ENCODE measurements around the gene BBS9. TPM values are rescaled to one million over a fixed set of nuclear protein-coding genes. Genes with fewer than 3 reads are reported as not detected.

BBS9 gene
- total RNA-seq, 1 donor from 2014 or later = 31.2 TPM

- no peaks in the 10 kb centered on the region for H3K9me3 ChIP-seq
- H3K4me1 ChIP-seq = peaks cover 16% of the 10 kb centered on the region
- H3K4me3 ChIP-seq = no peak overlapping the region
- TF ChIP-seq POLR2A (IDR thresholded peaks at IDR 0.05) = no peak
- TF ChIP-seq CTCF (IDR thresholded peaks at IDR 0.05) = no peak
- TF ChIP-seq POLR2AphosphoS5 (IDR thresholded peaks at IDR 0.05; ENCODE audit: insufficient read depth in 1 of 2, low read depth in 1 of 2) = no peak
- no peak for DNase-seq (ENCODE audit: extremely low spot score in 2 of 2)
- intact Hi-C loops (cut with DNase I) = no loop called here
- no peak overlapping the region for H3K27ac ChIP-seq
- H3K27me3 ChIP-seq = no peaks in the 10 kb centered on the region
- H3K36me3 ChIP-seq = no peaks in the 10 kb centered on the region
Observed at GRCh38 chr7:33446551-33446950, 317.2 kb downstream of the BBS9 start.

GRCh38 chr7:33448035-33448434 is 318.7 kb downstream of the BBS9 start:
- Histone ChIP-seq H3K36me3 (no peaks in the 10 kb centered on the region), H3K4me1 (peaks cover 16% of the 10 kb centered on the region), H3K27me3 (no peaks in the 10 kb centered on the region), H3K9me3 (no peaks in the 10 kb centered on the region), H3K4me3 (no peak overlapping the region), H3K27ac (no peak overlapping the region)
- TF ChIP-seq POLR2AphosphoS5 (IDR thresholded peaks at IDR 0.05; ENCODE audit: insufficient read depth in 1 of 2, low read depth in 1 of 2) (no peak), CTCF (IDR thresholded peaks at IDR 0.05) (no peak), POLR2A (IDR thresholded peaks at IDR 0.05) (no peak)
- intact Hi-C loops (cut with DNase I) = no loop called here
- DNase-seq (ENCODE audit: extremely low spot score in 2 of 2) = no peak

- intact Hi-C loops (cut with DNase I) = no loop called here
- TF ChIP-seq CTCF (IDR thresholded peaks at IDR 0.05) = no peak
- TF ChIP-seq POLR2A (IDR thresholded peaks at IDR 0.05) = no peak
- no peak for TF ChIP-seq POLR2AphosphoS5 (IDR thresholded peaks at IDR 0.05; ENCODE audit: insufficient read depth in 1 of 2, low read depth in 1 of 2)
- H3K36me3 ChIP-seq = no peaks in the 10 kb centered on the region
- peaks cover 2% of the 10 kb centered on the region for H3K4me1 ChIP-seq
- no peak for DNase-seq (ENCODE audit: extremely low spot score in 2 of 2)
- H3K27me3 ChIP-seq = no peaks in the 10 kb centered on the region
- H3K27ac ChIP-seq = no peak overlapping the region
- no peak overlapping the region for H3K4me3 ChIP-seq
- no peaks in the 10 kb centered on the region for H3K9me3 ChIP-seq
Observed at GRCh38 chr7:33449847-33450246, 320.5 kb downstream of the BBS9 start.

DNA sequence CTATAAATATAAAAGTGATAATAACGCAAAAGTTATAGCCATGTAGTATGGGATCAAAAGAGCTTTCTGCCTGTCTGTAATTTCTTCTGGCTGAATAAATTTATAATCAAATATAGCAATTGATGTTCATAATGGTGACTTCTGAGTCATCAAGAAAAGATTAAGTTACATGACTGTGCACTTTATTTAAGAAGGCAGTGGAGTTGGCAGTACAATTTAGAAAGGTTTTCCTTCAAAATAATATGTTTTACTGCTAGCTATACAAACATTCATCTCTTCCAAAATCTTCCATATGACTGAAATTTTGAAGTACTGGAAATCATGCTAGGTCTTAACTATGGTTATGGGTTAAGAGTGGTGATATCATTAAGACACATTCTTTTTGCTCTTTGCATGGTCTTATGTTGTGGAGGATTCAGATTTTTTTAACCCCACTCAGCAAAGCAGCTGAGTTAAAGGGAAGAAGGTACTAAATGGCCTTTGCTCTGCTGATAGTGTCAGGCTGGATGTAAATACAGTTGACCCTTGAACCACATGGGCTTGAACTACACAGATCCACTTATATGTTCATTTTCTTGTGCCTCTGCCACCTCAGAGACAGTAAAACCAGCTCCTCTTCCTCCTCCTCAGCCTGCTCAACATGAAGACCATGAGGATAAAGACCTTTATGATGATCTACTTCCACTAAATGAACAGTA is 323.6 kb downstream of the BBS9 start:
- H3K36me3 ChIP-seq = no peaks in the 10 kb centered on the region
- H3K4me3 ChIP-seq = no peak overlapping the region
- no peak for DNase-seq (ENCODE audit: extremely low spot score in 2 of 2)
- no peak overlapping the region for H3K27ac ChIP-seq
- no peaks in the 10 kb centered on the region for H3K9me3 ChIP-seq
- TF ChIP-seq CTCF (IDR thresholded peaks at IDR 0.05) (no peak), POLR2AphosphoS5 (IDR thresholded peaks at IDR 0.05; ENCODE audit: insufficient read depth in 1 of 2, low read depth in 1 of 2) (no peak), POLR2A (IDR thresholded peaks at IDR 0.05) (no peak)
- H3K27me3 ChIP-seq = no peaks in the 10 kb centered on the region
- H3K4me1 ChIP-seq = no peaks in the 10 kb centered on the region
- intact Hi-C loops (cut with DNase I) = no loop called here

GRCh38 chr7:33457039-33457438 is 327.7 kb downstream of the BBS9 start:
- Histone ChIP-seq H3K9me3 (no peaks in the 10 kb centered on the region), H3K27ac (no peak overlapping the region), H3K36me3 (no peaks in the 10 kb centered on the region), H3K27me3 (no peaks in the 10 kb centered on the region), H3K4me1 (no peaks in the 10 kb centered on the region), H3K4me3 (no peak overlapping the region)
- intact Hi-C loops (cut with DNase I) = no loop called here
- TF ChIP-seq POLR2A (IDR thresholded peaks at IDR 0.05) (no peak), POLR2AphosphoS5 (IDR thresholded peaks at IDR 0.05; ENCODE audit: insufficient read depth in 1 of 2, low read depth in 1 of 2) (no peak), CTCF (IDR thresholded peaks at IDR 0.05) (no peak)
- DNase-seq (ENCODE audit: extremely low spot score in 2 of 2) = no peak
